HG03432 (cell line): ENCODE measurements around the gene DCTN2.
"Not testable (repeated sequence)": the region's sequence is repeated elsewhere in the genome, so short reads cannot be mapped to it uniquely, and the experiment has no call there.

Experiments
- ATAC-seq: cut with Tn5 transposase; IDR thresholded peaks from one replicate; pipeline ENCODE4 v1.9.1; 2021; ENCODE audit warnings: mild to moderate bottlenecking, moderate library complexity; ENCODE audit not compliant: unreplicated experiment

DCTN2 gene

DNA sequence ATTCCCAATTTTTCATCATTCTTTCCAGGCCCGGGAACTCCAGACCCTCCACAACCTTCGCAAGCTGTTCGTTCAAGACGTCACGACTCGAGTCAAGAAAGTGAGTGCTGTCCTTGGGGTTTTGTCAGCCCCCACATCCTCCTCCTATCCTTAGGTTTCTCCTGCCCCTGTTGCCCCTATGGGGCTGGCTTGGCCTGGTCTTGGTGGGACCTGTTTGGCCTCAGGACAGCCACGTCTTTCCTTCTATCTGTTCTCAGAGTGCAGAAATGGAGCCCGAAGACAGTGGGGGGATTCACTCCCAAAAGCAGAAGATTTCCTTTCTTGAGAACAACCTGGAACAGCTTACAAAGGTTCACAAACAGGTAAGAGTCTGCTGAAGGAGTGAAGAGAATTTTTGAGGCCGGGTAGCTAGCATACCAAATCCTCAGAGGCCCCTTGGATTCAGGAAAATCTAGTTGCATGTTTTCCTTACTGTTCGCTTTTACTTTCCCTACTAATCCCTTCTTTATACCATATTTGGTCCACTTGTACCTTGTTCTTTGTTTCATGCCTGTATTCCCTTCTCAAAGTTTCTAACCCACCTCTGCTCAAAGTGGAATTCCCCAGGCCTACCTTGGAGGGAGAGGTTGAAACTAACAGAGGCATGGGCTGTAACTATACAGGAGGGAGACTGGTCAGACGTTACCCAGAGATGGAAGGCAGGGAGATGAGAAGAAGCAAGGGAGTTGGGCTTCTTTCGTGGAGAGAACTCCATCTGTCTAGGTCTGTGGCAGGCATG lies 31.2 kb upstream of the DCTN2 start:
- no peak for ATAC-seq

DNA sequence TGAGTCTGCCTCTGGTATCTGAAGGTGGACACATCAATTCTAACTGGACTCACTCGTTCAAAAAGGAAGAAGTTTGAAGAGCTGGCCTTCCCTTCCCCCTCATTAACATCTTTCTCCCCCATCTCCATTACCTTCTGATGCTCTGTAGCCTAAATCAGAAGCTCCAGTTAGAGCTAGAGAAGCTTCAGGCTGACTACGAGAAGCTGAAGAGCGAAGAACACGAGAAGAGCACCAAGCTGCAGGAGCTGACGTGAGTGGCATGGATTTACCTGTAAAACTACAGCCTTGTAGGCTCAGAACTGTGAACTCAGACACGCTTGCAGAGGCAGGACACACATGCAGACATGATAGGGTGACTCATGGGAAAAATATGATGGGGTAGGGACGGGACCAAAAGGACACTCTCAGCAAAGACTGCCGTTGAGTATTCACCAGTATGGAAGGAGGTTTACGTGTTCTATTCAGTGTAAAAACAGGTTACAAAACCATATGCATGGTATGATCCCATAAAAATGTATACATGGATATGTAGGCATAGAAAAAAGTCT lies 29.7 kb upstream of the DCTN2 start:
- ATAC-seq, result no peak

DNA sequence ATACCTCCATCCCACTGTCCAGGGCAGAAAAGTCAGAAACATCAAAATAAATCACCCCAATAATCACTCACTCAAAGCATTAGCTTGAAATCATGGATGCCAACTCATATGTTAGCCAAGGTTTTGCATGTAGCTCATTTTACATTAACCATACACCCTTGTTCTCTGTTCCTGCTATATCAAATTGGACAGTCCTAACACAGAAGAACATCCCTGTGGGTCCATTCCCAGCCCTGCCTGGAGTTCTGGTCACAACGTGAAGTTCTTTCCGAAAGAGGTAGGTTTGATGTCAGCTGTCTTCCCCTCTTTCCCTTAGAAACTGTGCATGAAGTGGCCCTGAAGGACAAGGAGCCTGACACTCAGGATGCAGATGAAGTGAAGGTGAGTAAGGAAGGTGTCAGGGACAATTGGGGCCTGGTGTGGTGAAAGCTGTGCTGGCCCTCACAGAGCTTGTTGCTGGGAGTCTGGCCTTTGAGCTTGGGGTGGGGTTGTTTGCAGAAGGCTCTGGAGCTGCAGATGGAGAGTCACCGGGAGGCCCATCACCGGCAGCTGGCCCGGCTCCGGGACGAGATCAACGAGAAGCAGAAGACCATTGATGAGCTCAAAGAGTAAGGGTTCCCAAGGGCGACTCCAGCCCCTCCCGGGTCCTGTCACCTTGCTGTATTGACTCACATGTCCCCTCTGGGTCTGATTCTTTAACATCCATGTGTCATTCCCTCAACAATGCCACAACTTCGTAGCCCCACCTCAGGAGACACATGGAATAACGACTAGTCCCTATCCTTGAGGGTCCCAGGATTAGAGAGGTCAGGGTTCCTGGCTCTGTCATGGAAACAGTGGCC lies 29.0 kb upstream of the DCTN2 start:
- no peak for ATAC-seq

DNA sequence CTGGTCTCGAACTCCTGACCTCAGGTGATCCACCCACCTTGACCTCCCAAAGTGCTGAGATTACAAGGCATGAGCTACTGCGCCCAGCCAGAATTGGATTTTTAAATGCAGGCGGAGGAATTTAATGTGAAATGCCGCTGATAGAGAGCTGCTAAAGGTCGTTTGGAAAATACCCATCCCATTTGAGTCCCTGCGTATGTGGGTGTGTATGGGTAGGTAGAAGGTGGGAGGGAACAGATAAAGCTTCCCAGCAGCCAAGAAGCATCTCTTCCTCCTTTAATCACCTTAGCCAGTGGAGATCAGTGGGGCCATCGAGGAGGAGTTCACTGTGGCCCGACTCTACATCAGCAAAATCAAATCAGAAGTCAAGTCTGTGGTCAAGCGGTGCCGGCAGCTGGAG lies 27.8 kb upstream of the DCTN2 start:
- ATAC-seq, result no peak

DNA sequence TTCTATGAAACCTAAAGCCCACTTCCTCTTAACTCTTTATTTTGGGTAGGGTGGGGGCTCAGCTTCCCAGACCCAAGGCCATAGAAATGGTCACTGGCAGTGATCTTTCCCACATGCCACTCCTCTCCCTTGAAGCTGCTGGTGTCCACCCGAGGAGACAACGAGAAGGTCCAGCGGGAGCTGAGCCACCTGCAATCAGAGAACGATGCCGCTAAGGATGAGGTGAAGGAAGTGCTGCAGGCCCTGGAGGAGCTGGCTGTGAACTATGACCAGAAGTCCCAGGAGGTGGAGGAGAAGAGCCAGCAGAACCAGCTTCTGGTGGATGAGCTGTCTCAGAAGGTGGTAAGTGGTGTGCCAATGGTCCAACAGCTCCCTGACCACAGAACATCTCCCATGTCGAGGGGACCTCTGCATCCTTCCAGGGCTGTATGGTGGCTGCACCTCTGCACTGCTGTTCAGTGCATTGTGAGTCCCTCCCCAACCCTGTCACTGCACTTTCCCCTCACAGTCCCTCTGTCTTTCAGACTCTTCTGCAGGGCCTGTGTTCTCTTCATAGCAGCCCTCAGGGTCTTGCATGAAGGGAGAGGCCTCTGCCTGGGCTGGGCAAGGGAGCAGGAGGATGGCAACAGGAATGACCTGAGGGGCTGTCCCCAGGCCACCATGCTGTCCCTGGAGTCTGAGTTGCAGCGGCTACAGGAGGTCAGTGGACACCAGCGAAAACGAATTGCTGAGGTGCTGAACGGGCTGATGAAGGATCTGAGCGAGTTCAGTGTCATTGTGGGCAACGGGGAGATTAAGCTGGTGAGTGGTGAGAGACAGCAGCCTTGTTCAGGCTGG lies 25.2 kb upstream of the DCTN2 start:
- no peak for ATAC-seq

DNA sequence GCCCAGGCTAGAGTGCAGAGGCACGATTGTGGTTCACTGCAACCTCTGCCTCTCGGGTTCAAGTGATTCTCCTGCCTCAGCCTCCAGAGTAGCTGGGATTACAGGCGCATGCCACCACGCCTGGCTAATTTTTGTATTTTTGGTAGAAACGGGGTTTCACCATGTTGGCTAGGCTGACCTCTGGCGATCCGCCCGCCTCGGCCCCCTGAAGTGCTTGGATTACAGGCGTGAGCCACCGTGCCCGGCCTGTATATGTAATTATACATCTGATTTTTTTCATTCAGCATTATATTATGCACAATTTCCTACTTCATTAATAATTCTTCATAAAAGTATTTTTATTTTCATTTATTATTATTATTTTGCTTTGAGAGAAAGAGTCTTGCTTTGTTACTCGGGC lies 23.4 kb upstream of the DCTN2 start:
- not testable (repeated sequence) for ATAC-seq

DNA sequence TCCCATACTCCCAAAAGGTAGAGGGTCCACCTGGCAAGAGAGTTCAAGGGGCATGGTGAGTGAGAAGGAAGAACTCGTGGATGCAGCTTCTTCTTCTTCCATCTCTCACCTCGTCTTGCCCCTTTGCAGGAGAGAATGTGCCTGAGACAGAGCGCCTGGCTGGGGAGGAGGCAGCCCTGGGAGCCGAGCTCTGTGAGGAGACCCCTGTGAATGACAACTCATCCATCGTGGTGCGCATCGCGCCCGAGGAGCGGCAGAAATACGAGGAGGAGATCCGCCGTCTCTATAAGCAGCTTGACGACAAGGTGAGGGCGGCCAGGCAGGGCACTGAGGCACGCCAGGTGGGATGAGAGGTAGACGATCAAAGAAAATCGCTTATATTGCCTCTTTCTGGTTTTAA lies 22.9 kb upstream of the DCTN2 start:
- ATAC-seq, result no peak

DNA sequence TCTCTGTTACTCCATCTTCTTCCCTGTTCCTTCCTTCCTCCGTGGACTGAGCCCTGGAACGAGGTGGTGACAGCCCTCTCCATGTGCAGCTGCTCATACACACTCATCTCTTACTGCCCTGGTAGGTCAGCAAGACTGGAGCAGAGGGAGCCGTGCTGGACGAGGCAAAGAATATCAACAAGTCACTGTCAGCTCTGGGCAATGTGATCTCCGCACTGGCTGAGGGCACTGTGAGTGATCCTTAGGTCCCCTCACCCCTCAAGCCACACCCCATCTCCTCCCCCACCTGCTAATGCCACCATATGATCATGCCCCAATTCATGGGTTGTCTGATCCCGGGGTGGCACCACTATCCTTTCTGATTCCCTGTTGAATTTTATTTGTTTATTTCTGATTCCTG lies 21.8 kb upstream of the DCTN2 start:
- ATAC-seq, result no peak

DNA sequence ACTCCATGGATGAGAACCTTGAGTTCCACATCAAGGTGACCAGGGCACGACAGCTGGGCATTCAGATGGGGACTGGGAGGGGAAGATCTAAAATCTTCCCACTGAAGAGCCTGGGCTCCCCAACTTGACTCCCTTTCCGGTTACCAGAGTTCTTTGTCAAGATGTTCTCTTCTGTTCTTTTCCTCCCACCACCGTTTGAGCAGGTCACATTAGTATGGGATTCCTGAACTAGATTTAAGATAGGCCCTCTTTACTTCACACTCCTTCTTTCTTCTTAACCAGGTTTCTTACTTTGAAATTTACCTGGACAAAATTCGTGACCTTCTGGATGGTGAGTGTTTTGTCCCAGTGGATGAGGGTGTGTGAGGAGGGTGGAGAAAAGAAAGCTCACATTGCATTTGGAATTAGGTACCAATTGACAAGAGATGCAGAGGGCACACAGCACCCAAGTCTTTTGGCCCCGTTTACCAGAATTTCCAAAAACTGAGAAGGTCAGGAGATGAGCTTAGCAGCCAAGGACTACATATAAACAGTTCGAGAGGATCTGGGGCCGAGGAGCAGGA lies 17.3 kb upstream of the DCTN2 start:
- no peak for ATAC-seq

DNA sequence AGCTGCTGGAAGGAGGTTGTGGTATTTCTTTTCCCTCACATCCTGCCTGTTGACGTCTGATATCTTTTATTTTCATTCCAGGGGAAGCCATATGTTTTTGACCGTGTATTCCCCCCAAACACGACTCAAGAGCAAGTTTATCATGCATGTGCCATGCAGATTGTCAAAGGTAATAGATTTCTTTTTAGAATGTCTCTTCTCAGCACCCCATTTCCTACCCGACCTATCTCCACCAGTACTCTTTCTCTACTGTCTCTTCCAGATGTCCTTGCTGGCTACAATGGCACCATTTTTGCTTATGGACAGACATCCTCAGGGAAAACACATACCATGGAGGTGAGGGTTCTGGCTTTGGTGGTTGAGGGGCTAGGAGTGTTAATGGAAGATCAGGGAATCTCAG lies 16.4 kb upstream of the DCTN2 start:
- ATAC-seq, result no peak

DNA sequence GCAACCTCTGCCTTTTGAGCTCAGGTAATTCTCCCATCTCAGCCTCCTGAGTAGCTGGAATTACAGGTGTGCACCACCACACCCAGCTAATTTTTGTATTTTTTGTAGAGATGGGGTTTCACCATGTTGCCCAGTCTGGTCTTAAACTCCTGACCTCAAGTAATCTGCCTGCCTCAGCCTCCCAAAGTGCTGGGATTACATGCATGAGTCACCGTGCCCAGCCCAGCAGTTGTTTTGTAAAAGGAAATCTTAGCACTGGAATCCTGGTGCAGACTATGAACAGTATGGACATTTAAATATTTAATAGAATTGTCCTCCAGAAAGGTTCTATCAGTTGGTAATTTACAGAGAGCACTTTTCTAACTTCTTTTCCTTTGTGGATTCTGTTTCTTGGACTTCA lies 14.1 kb upstream of the DCTN2 start:
- not testable (repeated sequence) for ATAC-seq

DNA sequence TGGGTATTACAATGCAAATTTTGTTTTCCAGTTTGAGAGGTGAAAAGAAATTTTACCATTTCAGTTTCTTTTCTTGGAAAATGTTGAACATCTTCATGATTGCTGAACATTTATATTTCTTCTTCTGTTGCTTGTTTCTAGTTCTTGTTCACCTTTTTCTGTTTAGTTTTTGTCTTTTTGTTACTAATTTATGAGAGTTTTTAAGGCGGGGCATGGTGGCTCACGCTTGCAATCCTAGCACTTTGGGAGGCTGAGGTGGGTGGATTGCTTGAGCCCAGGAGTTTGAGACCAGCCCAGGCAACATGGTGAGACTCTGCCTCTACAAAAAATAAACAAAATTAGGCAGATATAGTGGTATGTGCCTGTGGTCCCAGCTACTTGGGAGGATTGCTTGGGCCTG lies 13.5 kb upstream of the DCTN2 start:
- no peak for ATAC-seq

DNA sequence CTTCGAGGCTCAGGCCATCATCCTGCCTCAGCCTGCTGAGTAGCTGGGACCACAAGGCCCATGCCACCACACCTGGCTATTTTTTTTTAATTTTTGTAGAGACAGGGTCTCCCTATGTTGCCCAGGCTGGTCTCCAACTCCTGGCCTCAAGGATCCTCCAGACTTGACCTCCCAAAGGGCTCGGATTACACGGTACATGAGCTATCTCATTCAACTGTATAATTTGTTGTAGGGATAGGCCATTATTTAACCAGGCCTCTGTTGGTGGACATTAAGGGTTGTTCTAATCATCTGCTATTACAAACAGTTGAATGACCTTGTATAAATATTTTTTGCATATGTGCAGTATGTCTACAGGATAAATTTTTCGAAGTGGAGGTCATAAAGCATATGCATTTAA lies 11.9 kb upstream of the DCTN2 start:
- ATAC-seq, result no peak

DNA sequence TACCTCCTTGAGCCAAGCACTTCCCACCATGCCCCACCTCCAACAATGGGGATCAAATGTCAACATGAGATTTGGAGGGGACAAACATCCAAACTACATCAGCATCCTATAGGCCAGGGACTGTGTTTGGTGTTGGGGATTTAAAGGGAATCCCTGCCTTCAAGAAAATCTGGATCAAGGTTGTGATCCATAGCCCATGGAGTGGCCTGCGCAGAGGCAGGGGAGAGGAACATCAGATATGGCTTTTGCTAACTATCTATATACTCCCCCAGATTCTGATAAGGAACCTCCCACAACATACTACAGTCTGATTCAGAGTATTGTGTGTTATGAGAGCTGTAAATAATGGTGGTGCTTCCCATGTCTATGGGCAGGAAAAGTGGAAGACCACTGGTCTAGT lies 7.9 kb upstream of the DCTN2 start:
- no peak for ATAC-seq

DNA sequence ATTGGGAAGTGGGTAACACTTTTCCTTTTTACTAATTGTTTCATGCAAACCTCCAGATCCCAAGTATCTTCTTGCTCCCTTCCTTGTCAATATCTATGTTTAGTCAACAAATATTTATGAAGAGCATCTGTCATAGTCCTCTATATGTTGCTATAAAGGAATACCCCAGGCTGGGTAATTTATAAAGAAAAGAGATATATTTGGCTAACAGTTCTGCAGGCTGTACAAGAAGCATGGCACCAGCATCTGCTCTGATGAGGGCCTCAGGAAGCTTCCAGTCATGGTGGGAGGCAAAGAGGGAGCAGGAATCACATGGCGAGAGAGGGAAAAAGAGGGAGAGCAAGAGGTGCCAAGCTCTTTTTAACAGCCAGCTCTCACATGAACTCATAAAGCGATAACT lies 7.5 kb upstream of the DCTN2 start:
- ATAC-seq, result no peak

DNA sequence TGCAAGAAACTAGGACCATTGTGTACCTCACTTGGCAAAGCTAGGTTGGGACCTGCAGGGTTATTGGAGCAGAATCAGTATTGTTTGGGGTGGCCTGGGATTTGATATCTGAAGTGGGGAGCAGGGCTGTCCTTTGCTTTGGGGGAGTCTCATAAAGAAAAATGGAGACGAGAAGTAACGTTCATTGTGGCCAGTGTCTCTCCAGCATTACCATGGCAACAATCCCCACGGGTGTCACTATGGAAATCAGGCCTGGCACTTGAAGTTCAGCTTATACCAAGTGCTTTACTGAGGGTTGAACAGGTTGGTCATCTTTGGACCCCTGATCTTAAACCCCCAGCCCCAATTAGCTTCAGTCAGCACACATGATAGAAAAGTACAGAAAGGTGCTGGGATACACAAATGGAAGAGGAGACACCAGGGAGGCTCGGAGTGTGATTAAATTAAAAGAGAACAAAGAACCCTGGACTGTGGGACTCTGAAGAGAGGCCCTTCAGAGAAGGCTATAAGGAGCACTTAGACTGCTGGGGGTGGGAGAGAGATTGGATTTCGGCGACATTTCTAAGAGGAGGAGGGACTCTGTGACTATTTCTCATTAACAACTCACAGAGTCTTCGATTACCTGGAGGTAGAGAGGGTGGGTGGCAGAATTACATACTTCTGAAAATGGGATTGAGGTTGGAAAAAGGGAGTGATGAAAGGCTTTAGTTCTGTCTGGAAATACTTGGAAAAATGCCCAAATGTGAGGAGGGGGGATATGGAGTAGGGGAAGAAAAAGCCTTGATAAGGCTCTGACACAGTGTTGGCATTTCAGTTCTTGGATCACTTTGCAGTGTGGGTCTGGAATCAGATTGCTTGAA lies 6.6 kb upstream of the DCTN2 start:
- no peak for ATAC-seq

DNA sequence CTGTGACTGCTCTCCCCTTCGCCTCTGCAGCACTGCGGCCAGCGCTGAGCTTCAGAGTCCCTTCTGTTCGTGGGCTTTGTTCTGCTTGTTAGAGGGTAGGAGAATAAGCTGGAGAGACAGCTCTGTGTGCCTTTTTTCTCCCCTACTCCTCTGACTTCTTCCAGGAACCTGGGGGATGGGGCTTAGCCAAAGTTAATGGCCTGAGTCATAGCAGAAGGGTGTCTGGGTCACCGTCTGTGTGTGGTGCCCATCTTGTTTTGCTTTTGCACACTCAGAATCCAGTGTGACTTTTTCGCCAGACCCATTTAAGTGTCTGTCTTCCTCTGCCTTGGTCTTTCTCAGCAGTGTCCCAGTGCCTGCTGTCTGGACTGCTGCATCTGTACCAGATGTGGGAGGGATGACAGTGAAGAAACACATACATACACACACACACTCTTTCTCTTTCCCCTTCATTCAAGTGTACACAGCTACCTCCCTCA lies 5.9 kb upstream of the DCTN2 start:
- no peak for ATAC-seq

DNA sequence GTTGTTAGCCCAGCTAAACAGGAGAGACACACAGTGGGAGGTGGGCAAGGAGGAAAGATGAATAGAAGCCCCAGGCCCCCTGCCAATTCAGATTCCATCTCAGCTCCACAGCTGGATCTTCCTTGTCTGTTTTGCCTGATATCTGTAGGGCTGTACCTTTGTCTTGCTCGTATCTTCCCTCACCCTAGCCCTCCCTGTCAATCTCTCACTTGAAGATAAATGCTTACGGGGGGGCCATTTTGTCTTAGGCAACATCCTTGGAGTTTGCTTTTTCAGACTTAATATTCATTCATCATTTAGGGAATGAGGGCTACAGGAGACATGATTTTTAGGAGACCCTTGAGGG lies 5.3 kb upstream of the DCTN2 start:
- no peak for ATAC-seq

DNA sequence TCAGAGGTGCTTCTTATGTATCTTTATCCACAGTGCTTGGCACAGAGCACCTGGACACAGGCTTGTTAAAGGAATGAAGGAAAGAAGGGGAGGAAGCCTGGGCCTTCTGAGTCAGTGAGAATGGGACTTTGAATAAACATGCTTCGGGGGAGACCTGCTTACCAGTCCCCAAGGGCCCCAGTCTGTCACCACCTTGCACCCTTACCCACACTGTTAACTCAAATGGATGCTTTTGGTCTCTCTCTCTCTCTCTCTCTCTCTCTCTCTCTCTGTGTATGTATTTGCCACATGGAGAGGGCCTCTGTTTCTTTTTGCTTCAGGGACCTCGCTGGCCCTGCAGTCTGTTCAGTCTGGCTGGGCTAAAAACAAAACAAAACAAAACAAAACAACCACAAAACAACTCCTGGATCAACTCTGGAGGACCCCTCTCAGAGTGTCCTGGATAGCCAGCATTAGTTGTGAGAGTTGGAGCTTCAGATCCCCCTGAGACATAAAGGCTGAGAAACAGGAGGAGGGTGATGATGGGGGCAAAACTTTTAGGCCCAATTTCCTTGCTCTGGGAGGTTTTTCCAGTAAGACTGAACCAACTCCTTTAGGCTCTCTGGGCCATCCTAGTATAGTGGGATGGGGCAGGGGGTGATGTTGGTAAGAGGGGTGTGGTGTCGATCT lies 4.8 kb upstream of the DCTN2 start:
- ATAC-seq, result no peak
